ENCODE results near the gene FOXP1. TPM values are rescaled to one million over a fixed set of nuclear protein-coding genes. Genes with fewer than 3 reads are reported as not detected.

The FOXP1 gene
- total and polyA plus RNA-seq, 2 of the 13 experiments (the other 11 are each of a cell fraction or from before 2014, with no cell fraction given): 40.4 to 59.0 TPM

DNA sequence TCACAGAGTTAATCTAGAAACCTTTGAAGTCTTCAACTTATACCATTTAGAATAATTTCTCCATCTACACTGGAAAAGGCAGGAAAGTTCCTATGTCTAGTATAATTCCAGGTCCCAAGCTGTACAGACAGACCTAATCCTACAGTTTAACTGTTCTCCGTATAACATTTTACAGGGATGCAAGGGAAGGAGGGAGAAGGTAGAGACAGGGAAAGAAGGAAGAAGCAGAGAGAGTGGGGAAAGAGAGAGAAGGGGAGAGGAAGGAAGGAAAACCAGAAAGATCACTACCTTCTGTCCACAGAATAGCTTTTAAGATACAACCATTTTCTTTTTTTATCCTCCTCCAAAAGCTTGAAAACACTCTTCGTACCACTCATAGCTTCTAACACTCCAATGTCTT, 185.8 kb downstream of the FOXP1 start (continued):
- TF ChIP-seq, protein P1, sequence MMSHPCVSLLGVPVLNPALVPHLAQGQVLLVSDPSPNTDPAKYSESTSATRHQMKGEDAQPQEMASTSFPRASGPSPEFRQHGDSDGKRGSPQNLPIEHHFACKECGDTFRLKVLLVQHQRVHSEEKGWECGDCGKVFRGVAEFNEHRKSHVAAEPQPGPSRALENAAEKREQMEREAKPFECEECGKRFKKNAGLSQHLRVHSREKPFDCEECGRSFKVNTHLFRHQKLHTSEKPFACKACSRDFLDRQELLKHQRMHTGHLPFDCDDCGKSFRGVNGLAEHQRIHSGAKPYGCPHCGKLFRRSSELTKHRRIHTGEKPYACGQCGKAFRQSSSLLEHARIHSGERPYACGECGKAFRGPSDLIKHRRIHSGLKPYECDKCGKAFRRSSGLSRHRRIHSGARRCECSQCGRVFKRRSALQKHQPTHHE (CRISPR knock-in tag; IDR thresholded peaks at IDR 0.05; ENCODE audit: borderline replicate concordance): no peak
- TF ChIP-seq, protein P2, sequence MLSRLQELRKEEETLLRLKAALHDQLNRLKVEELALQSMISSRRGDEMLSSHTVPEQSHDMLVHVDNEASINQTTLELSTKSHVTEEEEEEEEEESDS (CRISPR knock-in tag; IDR thresholded peaks at IDR 0.05; ENCODE audit: borderline replicate concordance): no peak
- TF ChIP-seq, protein P3, sequence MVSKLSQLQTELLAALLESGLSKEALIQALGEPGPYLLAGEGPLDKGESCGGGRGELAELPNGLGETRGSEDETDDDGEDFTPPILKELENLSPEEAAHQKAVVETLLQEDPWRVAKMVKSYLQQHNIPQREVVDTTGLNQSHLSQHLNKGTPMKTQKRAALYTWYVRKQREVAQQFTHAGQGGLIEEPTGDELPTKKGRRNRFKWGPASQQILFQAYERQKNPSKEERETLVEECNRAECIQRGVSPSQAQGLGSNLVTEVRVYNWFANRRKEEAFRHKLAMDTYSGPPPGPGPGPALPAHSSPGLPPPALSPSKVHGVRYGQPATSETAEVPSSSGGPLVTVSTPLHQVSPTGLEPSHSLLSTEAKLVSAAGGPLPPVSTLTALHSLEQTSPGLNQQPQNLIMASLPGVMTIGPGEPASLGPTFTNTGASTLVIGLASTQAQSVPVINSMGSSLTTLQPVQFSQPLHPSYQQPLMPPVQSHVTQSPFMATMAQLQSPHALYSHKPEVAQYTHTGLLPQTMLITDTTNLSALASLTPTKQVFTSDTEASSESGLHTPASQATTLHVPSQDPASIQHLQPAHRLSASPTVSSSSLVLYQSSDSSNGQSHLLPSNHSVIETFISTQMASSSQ (IDR thresholded peaks at IDR 0.05; ENCODE audit: low read depth): no peak
- TF ChIP-seq, protein P3 (CRISPR knock-in tag; IDR thresholded peaks at IDR 0.05; ENCODE audit: borderline replicate concordance): no peak
- TF ChIP-seq ZNF432 (CRISPR knock-in tag; IDR thresholded peaks at IDR 0.05; ENCODE audit: borderline replicate concordance) (no peak), KDM4B (CRISPR knock-in tag; IDR thresholded peaks at IDR 0.05) (no peak), ZNF652 (CRISPR knock-in tag; IDR thresholded peaks at IDR 0.05; ENCODE audit: borderline replicate concordance, low read depth) (no peak), ZNF678 (CRISPR knock-in tag; IDR thresholded peaks at IDR 0.05) (no peak)
